Measurements from ENCODE around the gene C1QTNF2.

GRCh38 chr5:160375701-160376100 lies 5.3 kb upstream of the C1QTNF2 start:
- no peak for TF ChIP-seq CTCF (IDR thresholded peaks at IDR 0.05)
- no peak for TF ChIP-seq POLR2A (IDR thresholded peaks at IDR 0.05)
- TF ChIP-seq POLR2AphosphoS5 (IDR thresholded peaks at IDR 0.05) = no peak
- TF ChIP-seq EP300 (IDR thresholded peaks at IDR 0.05) = no peak

Data from stomach (tissue), 4 donors.